Measurements from ENCODE around the gene RLN1.
"Not testable (repeated sequence)": the region's sequence is repeated elsewhere in the genome, so short reads cannot be mapped to it uniquely, and the experiment has no call there.

RLN1 gene

DNA sequence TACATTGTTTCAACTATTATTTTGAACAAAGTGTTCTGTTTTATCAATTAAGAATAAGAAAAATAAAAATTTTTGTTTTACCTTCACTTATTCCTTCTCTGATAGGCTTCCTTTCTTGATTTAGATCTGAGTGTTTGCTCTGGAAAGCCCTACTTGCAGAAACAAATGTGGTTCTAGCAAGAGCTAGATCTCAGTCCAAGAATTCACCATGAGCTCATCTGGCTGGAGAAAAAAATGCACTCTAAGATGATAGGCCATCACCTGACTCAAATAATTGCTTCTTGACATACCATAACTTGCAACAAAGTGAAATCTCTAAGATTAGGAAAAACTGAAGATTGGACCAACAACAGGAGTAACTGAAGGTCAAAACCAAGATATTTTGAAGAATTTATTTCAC, 28.8 kb downstream of the RLN1 start:
- DNase-seq (ENCODE audit: low spot score): no peak
- TF ChIP-seq, protein P1, sequence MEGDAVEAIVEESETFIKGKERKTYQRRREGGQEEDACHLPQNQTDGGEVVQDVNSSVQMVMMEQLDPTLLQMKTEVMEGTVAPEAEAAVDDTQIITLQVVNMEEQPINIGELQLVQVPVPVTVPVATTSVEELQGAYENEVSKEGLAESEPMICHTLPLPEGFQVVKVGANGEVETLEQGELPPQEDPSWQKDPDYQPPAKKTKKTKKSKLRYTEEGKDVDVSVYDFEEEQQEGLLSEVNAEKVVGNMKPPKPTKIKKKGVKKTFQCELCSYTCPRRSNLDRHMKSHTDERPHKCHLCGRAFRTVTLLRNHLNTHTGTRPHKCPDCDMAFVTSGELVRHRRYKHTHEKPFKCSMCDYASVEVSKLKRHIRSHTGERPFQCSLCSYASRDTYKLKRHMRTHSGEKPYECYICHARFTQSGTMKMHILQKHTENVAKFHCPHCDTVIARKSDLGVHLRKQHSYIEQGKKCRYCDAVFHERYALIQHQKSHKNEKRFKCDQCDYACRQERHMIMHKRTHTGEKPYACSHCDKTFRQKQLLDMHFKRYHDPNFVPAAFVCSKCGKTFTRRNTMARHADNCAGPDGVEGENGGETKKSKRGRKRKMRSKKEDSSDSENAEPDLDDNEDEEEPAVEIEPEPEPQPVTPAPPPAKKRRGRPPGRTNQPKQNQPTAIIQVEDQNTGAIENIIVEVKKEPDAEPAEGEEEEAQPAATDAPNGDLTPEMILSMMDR (IDR thresholded peaks at IDR 0.05; ENCODE audit: extremely low read depth, missing control alignments): no peak

DNA sequence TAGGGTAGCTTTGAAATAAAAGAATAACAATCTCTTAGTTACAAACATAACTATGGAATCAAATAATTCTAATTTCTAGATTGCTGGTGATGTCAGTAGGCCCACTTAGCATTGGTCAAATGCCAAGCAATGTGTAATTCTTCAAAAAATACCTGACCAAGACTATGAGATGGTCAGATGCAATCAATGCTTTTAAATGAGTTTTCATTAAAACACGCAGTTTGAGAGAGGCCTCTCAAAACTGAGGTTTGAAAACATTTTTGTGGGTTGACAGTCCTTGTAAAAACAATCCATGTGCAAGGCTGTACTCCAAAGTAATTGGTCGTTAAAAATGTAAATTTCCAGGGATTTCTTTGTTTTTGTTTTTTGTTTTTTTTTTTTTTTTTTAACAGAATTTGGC, 33.9 kb downstream of the RLN1 start:
- no peak for DNase-seq (ENCODE audit: low spot score)
- TF ChIP-seq, protein P1 (IDR thresholded peaks at IDR 0.05; ENCODE audit: extremely low read depth, missing control alignments): no peak

DNA sequence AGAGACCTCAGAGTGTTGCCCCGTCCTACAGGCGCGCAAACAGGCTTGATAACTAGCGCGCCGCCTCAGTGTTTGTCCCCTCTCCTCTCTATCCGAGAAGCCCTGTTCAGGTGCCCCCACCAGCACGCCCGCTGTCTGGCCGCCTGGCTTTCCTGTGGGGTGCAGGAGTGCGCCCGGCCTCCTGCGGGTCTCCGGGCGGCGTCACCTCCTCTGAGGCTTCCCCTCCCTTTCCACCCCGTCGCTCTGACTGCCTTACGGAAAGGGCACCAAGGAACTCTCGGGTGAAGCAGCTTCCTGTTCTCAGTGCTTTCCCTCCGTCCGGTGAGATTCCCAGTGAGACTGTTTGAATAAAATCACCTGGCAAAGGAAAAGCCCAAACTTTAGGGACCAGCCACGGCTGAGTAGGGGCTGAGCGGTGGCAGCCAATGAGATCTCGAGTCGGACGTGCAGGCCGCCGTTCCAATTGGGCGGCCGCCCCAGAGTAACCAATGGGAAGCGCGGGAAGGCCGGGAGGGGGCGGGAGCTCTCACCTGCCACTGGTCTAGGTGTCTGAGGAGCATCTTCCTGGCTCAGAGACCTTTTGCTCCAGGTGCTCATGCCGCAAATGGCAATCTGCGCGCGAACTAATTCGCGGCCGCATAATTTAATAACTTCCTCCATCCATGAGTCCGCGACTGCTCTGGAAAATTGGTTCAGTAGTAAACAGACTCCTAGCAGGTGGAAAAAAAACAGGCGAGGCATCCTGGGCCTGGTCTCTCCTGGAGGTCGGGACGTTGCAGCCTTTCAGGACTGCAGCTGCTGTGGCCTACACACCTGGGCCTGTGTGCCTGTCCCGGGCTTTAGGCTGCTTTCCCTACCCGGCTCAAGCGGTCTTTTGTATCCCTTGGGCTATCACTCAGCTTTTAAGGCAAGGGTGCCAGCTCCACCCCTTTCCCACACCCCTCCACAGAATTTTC, 35.6 kb downstream of the RLN1 start, which contains the start of gene RLN2:
TSS of gene RLN2 (minus strand) at position 877 of the 956 bp plus-strand sequence. CDS start at position 741, 136 bp downstream.
- DNase-seq (ENCODE audit: low spot score): not testable (repeated sequence)

DNA sequence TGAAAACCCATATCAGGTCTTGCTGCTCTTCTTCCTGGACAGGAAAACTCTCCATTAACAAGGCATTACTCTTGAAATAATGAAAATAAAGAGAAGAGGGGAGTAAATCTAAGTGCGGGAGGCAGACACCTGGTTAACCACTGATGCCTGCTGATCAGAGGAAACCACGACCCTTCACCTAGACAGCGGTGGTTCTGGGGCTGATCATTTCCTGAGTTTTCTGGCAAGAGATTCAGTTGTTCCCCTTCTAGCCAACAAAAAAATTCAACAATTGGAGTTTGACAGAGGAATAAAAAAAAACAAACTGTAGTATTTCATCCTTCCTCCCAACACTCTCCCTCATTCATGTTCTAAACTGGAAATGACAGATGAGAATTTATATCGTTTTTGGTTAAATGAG, 38.1 kb downstream of the RLN1 start:
- TF ChIP-seq, protein P1 (IDR thresholded peaks at IDR 0.05; ENCODE audit: extremely low read depth, missing control alignments): no peak
- no peak for DNase-seq (ENCODE audit: low spot score)

DNA sequence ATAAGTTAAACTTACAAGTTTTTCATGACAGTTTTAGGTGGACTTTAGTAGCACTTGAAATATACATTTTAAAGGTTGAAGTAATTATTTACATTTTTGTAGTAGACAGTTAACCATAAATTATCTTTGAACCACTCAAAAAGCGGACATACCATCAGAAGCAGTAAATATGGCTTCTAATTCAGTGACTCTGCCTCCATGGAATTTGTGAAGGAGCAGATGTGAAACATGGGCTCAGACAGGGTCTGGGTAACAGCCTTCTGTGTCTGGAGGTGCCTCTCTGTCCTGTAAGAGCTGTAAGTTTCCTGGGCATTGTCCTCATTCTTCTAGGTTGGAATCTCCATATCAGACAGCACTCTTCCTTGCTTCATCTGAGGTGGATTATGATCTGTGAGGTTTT, 47.5 kb downstream of the RLN1 start:
- TF ChIP-seq, protein P1 (IDR thresholded peaks at IDR 0.05; ENCODE audit: extremely low read depth, missing control alignments): no peak
- DNase-seq (ENCODE audit: low spot score): no peak

DNA sequence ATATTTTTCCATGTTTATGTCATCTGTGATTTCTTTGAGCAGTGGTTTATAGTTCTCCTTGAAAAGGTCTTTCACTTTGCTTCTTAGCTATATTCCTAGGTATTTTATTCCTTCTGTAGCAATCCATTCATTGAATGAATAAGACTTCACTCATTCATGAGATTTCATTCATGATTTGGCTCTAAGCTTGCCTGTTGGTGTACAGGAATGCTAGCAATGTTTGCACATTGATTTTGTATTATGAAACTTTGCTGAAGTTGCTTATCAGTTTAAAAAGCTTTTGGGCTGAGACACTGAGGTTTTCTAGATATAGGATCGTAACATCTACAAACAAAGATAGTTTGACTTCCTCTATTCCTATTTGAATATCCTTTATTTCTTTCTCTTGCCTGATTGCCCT, 51.1 kb downstream of the RLN1 start:
- no peak for DNase-seq (ENCODE audit: low spot score)
- TF ChIP-seq, protein P1 (IDR thresholded peaks at IDR 0.05; ENCODE audit: extremely low read depth, missing control alignments): no peak

DNA sequence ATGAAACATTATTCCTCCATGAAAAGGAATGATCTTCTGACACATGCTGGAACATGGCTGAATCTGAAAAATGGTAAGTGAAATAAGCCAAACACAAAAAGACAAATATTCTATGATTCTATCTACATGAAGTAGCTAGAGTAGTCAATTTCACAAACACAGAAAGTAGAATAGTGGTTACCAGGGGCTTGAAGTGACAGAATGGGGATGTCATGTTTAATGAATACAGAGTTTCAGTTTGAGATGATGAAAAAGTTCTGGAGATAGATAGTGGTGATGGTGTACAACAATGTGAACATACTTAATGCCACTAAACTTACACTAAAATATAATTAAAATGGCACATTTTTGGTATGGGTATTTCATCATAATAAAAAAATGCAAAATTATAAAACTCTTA, 53.4 kb downstream of the RLN1 start:
- TF ChIP-seq, protein P1 (IDR thresholded peaks at IDR 0.05; ENCODE audit: extremely low read depth, missing control alignments): no peak
- DNase-seq (ENCODE audit: low spot score): no peak
